GM12872 (cell line): ENCODE data around the gene RHOU.

Source experiments
- TF ChIP-seq, protein P1 (sequence below): IDR thresholded peaks from 3 replicates; pipeline ENCODE4 v1.5.1; 2011; ENCODE audit warnings: low read depth, mild to moderate bottlenecking, low read length, moderate library complexity; ENCODE audit not compliant: insufficient read depth

RHOU gene

DNA sequence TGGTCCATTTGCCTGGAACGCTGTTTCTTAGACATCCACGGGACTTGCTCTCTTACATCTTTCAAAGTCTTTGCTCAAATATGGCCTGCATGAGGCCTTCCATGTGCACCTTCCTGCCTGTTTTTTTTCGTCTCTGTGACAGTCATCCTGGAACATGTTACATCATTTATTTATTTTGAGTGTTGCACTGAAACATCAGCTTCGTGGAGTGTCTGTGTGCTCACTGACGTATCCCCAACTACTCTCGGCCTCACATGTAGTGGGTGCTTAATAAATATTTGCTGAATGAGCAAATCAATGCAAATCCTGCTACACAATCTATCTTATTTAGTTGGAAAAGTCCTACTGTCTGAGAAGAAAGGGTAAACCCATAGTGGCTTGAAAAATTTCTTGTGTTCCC is 11.4 kb upstream of the RHOU start:
- TF ChIP-seq, protein P1, sequence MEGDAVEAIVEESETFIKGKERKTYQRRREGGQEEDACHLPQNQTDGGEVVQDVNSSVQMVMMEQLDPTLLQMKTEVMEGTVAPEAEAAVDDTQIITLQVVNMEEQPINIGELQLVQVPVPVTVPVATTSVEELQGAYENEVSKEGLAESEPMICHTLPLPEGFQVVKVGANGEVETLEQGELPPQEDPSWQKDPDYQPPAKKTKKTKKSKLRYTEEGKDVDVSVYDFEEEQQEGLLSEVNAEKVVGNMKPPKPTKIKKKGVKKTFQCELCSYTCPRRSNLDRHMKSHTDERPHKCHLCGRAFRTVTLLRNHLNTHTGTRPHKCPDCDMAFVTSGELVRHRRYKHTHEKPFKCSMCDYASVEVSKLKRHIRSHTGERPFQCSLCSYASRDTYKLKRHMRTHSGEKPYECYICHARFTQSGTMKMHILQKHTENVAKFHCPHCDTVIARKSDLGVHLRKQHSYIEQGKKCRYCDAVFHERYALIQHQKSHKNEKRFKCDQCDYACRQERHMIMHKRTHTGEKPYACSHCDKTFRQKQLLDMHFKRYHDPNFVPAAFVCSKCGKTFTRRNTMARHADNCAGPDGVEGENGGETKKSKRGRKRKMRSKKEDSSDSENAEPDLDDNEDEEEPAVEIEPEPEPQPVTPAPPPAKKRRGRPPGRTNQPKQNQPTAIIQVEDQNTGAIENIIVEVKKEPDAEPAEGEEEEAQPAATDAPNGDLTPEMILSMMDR, result no peak

DNA sequence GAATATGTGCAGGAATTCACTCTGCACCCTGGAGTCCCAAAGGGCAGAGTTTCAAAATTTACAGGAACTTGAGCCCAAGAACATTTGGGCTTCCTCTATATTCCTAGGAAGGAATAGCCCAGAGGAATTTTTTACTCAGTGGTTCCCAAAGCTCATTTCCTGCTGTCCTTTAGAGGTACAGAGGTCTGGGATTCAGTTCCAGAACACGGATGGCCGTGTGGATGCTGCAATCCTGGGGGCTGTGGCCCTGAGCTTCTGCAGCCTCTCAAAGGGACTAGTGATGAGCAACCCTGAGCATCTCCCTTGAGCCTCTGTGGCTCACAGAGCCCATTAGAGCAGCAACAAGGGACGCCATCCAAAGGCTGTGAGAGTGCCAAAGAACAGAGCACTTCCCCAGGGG is 10.1 kb upstream of the RHOU start:
- TF ChIP-seq, protein P1, result no peak

DNA sequence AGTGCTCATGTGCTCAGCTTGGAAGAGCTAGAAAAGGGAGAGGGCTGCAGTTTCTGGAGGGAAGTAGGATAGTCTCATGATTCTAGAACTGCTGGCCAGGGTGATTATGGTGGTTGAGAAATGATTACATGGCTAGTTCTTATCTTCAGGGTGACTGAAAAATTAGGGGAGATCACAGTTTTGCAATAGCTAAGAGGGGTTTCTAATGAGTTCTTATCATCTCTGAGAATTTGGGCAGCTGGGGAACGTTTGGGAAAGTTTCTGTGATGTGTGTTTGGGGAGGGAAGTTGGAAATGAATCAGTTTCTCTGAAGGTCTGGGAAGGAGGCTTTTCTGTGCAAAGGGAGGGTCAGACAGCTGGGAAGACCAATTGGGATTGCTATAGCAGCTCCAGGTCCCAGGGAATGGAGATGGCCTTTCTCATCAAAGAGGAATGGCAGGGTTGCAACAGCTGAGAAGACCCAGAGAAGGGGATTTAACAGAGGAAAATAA is 7.6 kb upstream of the RHOU start:
- TF ChIP-seq, protein P1, result no peak

DNA sequence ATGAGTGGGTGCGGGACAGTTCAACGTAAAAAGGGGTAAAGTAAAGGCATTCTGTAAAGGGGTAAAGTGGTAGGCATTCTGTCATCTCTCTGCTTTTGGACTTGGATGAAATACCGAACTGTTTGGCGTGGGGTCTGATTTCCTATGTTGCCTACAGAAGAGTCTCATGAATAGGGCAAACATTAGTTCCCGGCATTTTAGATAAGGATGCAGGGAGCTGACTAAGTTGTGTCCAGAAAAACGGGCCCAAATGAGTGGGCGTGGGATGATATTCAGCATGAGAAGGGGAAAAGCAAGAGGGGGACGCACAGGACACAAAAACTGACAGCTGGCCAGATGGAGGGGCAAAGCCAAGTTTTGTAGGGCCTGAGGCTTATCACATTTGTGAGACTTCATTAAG is 2.9 kb upstream of the RHOU start:
- TF ChIP-seq, protein P1, result no peak

DNA sequence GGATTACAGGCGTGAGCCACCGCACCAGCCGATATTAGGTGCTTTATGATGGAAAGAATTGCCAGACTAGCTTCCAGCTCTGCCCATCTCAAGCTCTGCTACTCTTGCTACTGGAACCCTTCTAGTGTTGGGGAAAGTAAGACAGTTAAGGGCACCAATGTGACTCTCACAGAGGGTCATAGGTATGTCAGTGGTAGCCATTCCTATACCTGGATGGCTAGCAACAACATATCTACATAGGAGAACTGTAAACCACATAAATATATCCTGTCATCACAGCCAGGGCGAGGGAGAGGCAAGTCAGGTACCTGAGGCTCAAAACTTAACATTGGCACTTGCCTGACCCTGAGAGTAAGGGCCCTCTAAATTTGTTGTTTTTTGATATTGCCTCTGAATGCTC is 1.7 kb upstream of the RHOU start:
- TF ChIP-seq, protein P1, result no peak

DNA sequence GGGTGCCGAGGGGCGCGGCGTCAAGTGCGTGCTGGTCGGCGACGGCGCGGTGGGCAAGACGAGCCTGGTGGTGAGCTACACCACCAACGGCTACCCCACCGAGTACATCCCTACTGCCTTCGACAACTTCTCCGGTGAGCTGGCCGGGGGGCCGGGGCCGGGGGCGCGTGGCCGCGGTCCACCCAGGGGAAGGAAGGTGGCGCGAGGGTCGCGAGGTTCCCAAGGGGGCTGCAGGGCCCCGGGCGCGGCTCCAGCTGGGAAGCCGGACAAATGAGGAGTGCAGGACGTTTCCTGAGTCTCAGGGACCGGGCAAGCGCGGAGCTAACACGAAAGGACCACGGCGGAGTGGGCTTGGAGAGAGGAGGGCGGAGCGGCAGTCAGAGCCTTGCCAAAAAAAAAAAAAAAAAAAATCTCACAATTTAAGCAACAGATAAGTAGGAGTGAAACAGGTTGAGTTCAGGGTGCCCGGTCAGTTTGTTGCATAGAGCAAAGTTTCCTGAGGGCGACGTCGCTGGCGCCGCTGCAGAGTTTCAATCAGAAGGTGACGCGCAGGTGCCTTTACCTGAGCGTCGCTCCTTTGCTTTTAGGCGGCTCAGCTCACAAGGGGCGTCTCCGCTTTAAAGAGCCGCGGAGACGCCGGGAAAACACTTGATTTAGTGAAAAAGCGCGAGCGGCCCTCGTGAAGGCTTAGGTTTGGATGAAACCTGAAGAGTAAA is 750 bp downstream of the RHOU start:
- TF ChIP-seq, protein P1, result no peak

DNA sequence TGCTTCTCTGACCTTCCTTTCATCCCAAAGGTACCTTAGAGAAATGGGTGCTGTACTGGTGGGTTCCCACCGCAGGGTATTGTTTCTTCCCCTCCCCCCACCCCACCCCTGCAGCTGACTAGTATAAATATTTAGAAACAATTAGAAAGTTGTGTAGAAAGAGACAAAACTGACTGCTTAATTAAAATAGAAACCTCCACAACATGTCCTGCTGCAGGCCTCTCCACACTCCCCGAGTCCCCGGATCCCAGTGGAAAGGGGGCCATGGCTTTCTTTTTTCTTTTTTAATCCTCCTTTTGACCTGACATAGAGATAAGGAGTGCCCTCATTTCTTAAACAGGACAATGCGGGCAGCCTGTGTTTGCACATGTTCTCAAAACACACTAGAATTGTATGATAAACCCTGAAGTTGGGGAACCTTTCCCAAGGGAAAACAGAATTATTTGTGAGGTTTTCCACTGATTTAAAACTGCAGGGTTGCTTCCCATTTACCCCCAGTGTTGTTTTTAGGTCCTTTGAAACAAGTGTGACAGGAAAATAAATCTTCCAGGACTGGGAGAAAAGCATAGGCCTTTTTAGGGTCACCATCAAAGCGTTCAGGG is 1.7 kb downstream of the RHOU start:
- TF ChIP-seq, protein P1, result no peak
